Measurements from ENCODE around the gene PLAC9.

The PLAC9 gene

DNA sequence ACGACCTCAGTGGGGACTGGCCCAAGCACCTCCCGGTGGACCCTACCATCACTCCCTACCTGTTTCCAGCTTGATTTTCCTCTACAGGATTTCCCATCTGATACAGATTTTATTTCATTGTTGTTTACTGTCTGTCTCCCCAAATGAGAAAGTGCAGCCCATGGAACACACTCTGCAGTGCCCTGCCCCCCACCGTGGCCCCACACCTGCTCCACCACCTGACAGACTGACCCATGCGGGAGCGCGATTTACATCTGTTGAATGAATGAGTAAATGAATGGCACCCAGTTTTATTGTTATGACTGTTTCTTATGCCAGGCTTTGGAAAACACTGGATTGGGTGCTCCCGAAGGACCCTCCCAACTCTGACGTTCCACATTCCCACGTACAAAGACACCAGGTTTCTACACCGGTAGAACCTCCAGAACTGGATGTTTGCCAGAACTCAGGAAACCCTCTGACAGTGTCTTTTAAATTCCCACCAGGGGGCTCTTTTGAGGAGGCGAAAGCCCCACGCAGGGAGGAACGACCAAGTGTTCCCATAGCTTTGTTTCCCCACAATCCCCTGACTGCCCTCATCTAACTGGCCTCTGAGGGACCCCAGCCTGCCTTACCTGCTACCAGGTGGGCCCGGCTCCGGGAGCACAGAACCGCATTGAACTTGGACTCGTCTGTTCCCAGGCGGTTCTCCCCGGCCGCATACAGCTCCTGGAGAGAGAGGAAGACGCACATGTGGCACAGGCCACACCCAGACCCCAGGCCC lies 29.0 kb downstream of the PLAC9 start:
- no peak for DNase-seq

DNA sequence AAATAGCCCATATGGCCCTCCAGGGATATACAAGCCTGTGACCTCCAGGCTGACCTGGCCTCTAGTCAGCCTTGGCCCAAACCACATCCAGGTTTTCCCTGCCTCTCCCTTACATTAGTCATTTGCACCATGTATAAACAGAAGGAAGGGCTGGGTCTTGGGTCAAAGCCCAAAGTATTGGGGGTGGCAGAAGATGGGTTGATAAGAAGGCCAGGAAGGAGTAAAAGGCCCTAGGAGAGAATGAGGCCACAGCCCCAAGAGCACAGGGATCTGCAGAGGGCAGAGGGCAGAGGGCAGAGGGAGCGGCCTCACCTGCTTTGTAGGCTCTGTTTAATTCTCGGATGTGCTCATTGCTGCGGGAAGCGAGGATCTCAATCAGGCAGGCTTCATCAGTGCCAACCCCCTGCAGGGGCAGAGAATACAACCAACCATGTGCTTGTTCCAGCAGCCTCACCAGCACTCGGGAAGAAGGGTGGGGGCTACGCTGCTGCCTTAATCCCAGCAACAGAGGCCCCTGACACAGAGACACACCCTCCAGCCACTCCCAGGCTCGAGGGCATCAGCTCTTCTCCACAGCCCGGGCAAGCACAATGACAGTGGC lies 31.3 kb downstream of the PLAC9 start:
- DNase-seq, result no peak

- no peak for DNase-seq
These were observed 32.1 kb downstream of the PLAC9 start for GRCh38 chr10:80164596-80164995.

- DNase-seq, result no peak
These were observed 32.6 kb downstream of the PLAC9 start for GRCh38 chr10:80165173-80165572.

GRCh38 chr10:80166581-80167470 lies 34.3 kb downstream of the PLAC9 start:
- DNase-seq, result no peak

- no peak for DNase-seq
These were observed 35.1 kb downstream of the PLAC9 start for GRCh38 chr10:80167471-80168161.

DNA sequence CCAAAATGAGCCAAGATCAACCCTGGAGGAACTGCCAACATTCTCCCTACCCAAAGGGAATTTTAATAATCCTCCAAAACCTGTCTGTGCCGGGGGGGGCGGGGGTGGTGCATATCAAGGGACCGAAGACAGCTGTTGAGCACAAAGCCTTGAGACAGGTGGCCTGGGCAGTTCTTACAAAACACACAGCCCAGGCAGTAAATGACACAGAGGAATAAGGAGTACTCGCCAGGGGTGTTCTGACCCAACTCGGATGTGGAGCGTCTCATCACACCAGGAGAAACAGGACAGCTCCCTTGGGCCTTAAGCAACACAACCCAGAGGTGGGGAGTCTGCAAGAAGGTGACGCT lies 35.6 kb downstream of the PLAC9 start:
- no peak for DNase-seq

DNA sequence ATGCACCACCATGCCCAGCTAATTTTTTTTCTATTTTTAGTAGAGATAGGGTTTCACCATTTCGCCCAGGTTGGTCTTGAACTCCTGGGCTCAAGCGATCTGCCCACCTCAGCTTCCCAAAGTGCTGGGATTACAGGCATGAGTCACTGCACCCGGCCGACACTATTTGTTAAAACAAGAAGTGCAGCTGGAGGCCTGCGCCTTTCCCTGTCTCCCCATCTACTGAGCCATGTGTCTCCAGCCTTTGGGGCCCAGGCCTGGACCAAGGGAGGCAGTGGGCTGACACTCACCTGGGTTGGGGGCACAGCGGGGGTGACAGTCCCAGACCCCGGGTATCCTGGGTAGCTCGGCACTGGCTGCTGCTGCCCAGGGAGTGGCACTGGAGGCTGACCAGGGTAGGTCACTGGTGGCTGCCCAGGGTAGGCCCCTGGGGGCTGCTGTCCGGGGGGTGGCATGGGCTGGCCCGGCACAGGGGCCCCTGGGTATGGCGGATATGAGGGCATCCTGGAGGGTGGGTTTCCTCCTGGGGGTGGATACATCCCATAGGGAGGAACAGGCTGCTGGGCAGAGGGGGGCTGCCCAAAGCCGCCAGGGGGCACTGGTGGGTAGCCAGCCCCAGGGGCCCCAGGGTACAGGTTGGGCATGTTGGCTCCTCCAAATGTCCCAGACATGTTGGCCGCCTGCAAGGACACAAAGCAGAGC lies 36.3 kb downstream of the PLAC9 start:
- DNase-seq, result no peak

- no peak for DNase-seq
These were observed 37.5 kb downstream of the PLAC9 start for GRCh38 chr10:80170026-80170425.

- no peak for DNase-seq
These were observed 38.1 kb downstream of the PLAC9 start for GRCh38 chr10:80170641-80171040.

GRCh38 chr10:80171248-80171660 lies 38.7 kb downstream of the PLAC9 start:
- DNase-seq, result no peak

- DNase-seq, result no peak
These were observed 40.4 kb downstream of the PLAC9 start for GRCh38 chr10:80172896-80173295.

DNA sequence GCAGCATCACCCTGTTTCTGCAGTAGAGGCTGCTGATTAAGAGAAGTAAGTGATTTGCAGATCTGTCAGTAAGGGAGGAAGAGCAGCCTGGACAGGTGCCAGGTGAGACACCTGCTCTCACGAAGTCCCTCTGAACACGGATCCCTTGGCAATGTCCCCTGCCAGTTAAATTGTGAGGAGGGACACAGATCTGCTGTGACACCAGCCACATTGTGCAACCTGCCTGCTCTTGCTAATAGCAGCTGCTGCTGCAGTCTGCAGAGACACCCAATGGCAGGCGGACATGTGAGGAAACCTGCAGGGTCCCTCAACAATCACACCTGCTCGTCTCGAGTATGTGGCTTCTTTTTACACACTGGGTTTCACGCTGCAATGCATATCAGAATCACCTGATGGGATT lies 40.9 kb downstream of the PLAC9 start:
- DNase-seq, result no peak

- DNase-seq, result no peak
These were observed 42.3 kb downstream of the PLAC9 start for GRCh38 chr10:80174641-80175395.

- DNase-seq, result no peak
These were observed 44.0 kb downstream of the PLAC9 start for GRCh38 chr10:80176526-80176925.

- no peak for DNase-seq
These were observed 45.5 kb downstream of the PLAC9 start for GRCh38 chr10:80177781-80178636.

GRCh38 chr10:80182986-80183385 lies 50.5 kb downstream of the PLAC9 start:
- DNase-seq, result no peak

DNA sequence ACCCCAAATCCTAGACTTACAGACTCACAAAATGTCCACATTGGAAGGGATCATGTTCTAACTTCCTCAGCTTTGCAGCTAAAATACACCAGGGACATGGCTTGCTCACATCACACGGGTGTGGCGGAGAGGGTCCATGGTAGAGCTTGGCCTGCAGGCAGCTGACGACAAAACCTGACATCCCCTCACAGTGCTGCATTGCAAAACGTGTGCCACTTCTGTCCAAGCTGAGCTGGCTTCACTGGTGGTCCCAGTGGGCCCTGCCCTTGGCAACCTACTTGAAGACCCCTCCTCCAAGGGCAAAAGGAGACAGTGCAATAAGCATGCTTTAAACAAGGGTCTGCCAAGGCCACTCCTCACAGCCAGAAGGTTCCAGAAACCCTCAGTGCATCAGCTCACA lies 50.9 kb downstream of the PLAC9 start:
- DNase-seq, result no peak

GRCh38 chr10:80184291-80184690 lies 51.8 kb downstream of the PLAC9 start:
- DNase-seq, result no peak

- DNase-seq, result no peak
These were observed 53.2 kb downstream of the PLAC9 start for GRCh38 chr10:80185578-80186299.

Measured in effector CD4-positive, alpha-beta T cell (primary cell).